NCI-H69 (cell line): ENCODE results near the gene CREB5.

Experiments used
- DNase-seq: peaks from one replicate; lab custom pipeline; 2025; lab: John Stamatoyannopoulos, UW

Gene CREB5

DNA sequence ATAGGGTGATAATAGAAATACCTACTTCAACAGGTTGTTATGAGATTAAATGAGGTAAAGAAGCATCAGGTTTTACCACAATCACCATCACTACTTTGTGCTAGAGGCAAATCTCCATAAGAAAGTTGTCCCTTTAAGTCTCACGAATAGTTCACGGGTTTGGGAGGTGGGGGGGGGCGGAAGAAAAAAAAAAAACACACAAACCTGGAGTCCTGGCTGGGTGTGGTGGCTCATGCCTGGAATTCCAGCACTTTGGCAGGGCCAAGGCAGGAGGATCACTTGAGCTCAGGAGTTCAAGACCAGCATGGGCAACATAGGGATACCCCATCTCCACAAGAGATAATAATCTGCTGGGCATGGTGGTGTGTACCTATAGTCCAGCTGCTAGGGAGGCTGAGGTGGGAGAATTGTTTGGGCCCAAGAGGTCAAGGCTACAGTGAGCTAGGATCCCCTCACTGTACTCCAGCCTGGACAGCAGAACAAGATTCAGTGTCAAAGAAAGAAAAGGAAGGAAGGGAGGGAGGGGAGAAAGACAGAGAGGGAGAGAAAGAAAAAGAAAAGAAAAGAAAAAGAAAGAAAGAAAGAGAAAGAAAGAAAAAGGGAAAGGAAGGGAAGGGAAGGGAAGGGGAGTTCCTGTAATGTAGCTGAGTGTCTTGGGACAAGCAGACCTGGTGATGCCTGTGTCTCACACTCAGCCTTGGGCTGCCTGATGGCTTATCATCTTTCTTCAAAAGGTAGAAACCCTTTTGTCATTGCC is 231.4 kb downstream of the CREB5 start:
- DNase-seq, result no peak

DNA sequence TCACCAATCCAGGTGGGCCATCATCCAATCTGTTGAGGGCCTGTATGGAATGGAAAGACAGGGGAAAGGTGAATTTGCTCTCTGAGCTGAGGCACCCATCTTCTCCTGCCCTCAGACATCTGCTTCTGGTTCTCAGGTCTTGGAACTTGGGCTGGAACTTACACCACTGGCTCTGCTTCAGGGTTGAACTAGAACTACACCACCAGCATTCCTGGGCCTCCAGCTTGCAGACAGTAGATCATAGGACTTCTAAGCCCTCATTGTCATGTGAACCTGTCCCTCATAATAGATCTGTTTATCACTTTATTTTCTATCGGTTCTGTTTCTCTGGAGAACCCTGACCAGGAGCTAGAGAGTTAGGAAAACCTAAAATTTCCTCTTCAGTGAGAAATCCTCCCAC is 233.5 kb downstream of the CREB5 start:
- DNase-seq, result no peak

GRCh38 chr7:28646376-28647075 is 234.2 kb downstream of the CREB5 start:
- no peak for DNase-seq

DNA sequence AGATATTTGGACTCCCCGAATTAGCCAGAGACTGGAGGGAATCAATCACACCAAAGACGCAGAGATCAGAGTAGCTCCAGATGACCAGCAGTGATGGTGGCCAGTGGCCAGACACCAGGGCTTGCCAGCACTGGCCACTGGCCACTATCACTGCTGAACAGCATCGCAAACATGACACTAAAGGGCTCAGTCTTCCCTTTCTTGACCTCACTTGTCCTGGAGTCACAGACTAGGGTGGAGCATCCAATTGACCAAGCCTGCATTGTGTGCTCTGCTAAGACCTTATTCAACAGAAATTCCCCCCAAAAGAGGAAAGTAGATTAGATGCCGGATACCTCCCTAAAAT is 234.7 kb downstream of the CREB5 start:
- DNase-seq, result no peak

DNA sequence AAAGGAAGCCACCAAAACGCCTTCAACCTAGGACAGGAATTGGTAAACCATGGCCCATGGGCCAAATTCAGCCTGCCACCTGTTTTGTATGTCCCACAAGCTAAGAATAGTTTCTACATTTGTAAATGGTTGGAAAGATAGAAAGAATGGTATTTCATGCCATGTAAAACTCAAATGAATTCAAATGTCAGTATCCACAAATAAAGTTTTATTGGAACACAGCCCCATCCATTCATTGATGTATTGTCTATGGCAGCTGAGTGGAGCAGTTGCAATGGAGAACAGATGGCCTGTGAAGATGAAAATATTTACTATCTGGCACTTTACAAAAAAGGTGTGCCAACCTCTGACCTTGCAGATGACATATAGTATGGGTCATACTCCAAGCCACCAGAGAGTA is 236.9 kb downstream of the CREB5 start:
- DNase-seq, result peak; percentile 50

DNA sequence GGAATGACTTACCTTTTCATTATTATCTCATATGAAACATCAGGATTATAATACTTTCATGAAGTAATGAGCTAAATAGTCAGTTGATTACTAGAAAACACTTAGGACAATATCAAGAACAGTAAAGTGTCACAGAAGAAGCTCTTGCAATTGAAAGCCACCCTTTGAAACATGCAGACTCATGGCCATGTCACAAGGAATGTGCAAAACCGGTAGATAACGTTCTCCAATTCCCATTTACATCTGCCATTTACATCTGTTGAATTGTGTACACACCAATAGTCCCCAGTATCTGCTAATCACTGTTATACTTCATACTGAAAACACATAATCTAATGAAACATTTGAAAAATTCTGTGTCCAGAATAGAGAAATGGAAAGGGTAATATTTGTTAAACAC is 237.5 kb downstream of the CREB5 start:
- no peak for DNase-seq

- no peak for DNase-seq
These were observed 241.8 kb downstream of the CREB5 start for GRCh38 chr7:28654110-28654509.

DNA sequence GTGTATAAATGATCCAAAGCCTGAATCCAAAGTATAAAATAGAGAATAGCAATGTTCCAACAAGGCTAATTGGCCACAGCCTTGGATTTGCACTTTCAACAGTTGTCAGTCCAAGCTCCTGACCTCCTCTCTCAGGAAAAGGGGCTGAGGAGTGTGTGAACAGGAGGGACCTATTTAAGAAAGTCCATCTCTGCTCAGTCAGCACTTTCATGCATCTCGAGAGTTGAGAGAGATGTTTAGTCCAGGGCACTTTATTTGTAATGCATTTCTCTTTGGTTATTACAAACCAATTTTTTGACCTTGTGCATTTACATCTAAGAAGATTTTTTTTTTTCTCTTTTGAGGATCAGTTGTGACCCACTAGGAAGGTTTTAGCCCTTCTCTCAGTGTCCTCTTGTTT is 244.2 kb downstream of the CREB5 start:
- no peak for DNase-seq

- peak; percentile 54 for DNase-seq
These were observed 246.1 kb downstream of the CREB5 start for GRCh38 chr7:28658381-28658780.

- DNase-seq, result no peak
These were observed 247.8 kb downstream of the CREB5 start for GRCh38 chr7:28660132-28660531.

DNA sequence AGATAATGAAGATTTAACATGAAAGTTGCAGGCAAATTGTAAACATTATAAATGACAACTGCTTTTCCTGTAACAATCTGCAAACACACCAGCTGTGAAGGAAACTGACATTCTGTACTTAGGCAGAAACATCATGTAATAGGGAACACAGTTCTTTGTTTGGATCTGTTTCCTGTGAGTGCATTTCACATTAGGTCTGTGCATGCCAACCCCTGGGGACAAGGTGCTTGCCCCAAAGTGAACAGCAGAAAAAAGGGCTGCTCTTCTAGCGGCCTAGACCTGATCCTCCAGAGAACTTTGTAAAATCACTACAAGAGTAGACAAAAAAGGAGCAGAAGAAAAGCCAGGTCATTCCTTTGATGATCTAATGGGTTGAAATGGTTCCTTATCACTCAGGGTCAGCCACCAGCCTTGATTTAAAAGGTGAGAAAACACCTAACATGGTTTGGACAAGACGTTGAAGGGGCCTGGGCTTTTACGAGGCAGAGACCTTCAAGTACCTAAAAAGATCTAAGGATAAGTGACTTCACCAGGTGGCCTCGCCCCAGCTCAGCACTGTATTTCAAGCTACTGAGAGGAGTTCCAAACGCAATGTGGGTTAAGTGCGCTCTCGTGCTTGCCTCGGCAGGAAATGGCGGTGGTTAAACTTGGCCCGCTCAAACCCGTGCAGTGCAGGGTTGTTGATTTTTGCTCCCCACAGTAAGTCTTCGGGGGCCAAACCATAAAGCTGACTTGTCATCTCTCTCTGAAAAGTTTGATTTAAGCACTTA is 249.7 kb downstream of the CREB5 start:
- DNase-seq, result peak; percentile 58

DNA sequence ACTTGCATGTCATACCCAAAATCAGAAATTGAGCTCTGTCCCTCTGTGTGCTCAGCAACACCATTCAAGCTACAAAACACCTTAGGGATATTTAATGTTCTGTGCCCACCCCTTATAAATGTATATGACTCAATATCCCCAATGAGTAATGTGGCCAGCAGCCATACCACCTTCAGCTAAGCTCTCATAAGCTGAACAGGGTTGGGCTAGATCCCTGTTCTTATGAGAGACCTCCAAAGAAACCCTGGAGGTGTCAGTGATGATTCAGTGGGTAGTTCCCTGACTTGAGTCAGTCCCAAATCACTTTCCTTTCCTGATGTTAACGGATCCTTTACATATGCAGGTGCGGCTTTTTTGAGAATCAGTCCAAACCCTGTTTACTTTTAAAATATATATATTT is 253.8 kb downstream of the CREB5 start:
- DNase-seq, result no peak

DNA sequence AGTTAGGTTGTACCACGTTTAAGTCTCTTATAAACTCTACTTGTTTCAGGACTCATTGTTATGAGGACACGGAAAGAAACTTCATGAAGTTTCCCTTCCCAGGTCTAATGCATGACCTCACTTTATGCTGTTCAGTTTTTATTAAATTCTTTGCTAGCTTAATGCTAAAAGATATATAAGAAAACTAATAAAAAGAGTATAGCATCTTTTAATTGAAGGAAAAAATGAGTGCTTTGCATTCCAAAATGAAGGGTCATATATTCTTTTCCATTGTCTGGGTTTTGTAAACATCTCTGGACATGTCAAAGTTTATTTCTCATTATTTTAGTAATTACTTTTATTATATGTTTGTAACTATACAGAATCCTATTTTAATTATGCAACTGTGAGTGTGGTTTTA is 255.8 kb downstream of the CREB5 start:
- no peak for DNase-seq

DNA sequence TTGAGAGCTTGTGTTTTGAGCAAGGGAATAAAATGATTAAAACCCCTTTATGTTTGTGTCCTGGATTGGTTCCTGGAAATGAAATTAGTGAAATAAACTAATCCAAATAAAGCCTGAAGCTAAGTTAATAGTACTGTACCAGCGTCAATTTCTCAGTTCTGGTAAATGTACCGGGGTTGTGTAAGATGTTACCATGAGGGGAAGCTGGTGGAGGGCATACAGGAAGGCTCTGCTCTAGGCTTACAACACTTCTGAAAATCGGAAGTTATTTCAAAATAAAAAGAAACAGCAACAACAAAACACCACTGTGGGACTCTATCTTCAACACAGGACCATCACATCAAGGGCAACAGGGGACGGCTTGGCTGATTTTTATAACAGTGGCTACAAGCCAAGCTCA is 257.0 kb downstream of the CREB5 start:
- DNase-seq, result no peak

DNA sequence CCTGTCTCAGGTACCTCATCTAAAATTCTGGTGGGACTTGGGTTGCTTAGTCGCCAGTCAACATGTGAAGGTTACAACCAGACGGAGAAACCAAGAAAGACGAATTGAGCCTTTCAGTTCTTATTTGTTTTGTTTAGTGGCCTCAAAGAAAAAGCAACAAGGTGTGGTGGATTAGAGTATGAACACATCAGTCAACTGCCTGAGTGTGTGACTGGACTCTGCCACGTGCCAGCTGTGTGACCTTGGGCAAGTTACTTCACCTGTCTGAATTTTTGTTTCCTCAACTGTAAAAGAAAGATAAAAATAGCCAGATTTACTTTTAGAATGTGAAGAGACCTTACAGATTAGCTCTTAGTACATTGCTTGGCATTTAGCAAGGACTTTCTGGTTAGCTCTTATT is 259.2 kb downstream of the CREB5 start:
- no peak for DNase-seq

DNA sequence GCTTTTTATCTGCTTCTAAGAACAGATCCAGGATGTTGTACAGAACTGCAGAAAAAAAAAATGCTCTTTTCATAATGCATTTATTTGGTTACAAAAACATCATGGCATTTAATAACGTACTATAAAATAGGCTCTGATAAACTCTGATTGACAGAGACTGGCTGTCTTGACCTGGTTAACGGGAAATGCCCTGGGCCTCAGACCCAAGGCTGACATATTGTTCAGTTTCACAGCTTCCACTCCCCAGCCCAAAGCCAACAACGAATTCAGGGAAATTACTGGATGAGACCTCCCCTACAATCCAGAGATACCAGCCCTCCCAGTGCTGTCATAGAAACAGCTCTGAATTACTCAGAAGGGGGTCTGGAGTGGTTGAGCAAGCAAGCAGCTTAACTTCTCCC is 260.1 kb downstream of the CREB5 start:
- DNase-seq, result peak; percentile 89

- DNase-seq, result peak; percentile 61
These were observed 262.1 kb downstream of the CREB5 start for GRCh38 chr7:28674359-28674782.

GRCh38 chr7:28675429-28675828 is 263.1 kb downstream of the CREB5 start:
- DNase-seq, result no peak

- no peak for DNase-seq
These were observed 265.4 kb downstream of the CREB5 start for GRCh38 chr7:28677668-28678067.

DNA sequence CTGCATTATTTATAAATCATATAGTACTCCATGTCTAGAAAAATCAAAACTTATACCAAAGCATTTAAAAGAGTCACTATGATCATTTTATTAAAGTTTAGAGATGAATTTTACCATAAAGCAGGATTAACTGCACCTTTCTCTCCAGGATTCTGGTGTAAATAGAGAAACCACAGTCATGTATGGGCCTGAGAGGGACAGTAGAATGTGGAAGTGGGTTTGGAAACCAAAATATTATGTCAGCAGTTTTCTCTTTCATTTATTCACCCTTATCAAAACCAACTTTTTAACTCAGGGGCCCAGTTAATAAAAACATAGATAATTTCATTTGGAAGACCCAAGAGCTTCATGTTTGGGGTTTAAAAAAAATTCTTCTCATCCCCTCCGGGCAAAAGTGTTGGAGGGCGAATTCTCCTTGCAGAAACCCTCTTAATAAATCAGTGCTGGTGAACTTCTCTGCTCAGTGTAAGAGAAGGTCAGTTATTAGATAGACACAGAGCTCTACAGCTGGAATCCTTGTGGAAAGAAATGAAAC is 266.2 kb downstream of the CREB5 start:
- DNase-seq, result no peak

DNA sequence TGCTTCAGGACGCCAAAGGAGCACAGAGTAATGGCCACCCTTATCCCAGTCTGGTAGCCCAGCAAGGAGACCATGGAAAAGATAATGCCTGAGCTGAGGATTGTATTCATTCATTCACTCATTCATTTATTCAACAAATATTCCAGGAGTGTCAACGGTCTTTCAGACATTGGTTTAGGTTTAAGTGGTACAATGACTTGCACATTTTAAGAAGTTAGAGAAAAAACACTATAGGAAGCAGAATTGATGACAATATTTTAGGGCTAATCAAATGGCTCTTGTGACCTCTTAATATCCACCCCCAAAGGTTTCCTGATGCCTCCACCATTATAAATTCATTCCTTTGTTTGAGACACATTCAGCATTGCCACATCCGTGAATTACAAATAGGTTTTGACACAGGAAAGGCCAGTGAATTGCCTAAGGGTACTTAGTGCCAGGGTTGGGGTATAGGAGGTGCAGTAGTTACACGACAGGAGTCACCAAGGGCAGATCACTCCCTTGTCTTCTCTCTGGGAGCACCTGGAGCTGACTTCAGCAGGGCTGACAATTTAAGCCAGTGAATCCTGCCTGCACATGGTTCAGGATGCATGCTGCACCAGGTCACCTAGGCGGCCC is 269.5 kb downstream of the CREB5 start:
- DNase-seq, result peak; percentile 31

- DNase-seq, result no peak
These were observed 270.5 kb downstream of the CREB5 start for GRCh38 chr7:28682801-28683200.
